Ovary (tissue), 3 donors: Measurements from ENCODE around the gene PSMD2.

Experiments
- POLR2A ChIP-seq: fragments of 450-650 bp; IDR thresholded peaks from one replicate; pipeline ENCODE4 v1.6.1; 2017; ENCODE audit warnings: antibody characterized with exemption, mild to moderate bottlenecking, moderate library complexity
- TF ChIP-seq, protein P1 (sequence below), 3 donors: fragments of 450-650 bp in 2 of 3; fragments of 200-600 bp in 1 of 3; IDR thresholded peaks; one replicate each; pipeline versions ENCODE4 v1.5.1 to v1.8.0; 2016 to 2022; ENCODE audit warnings: antibody characterized with exemption in 3 of 3, mild to moderate bottlenecking in 1 of 3
- donor health status: DM: no; HTN: no; CAD: no.

- TF ChIP-seq, protein P1, sequence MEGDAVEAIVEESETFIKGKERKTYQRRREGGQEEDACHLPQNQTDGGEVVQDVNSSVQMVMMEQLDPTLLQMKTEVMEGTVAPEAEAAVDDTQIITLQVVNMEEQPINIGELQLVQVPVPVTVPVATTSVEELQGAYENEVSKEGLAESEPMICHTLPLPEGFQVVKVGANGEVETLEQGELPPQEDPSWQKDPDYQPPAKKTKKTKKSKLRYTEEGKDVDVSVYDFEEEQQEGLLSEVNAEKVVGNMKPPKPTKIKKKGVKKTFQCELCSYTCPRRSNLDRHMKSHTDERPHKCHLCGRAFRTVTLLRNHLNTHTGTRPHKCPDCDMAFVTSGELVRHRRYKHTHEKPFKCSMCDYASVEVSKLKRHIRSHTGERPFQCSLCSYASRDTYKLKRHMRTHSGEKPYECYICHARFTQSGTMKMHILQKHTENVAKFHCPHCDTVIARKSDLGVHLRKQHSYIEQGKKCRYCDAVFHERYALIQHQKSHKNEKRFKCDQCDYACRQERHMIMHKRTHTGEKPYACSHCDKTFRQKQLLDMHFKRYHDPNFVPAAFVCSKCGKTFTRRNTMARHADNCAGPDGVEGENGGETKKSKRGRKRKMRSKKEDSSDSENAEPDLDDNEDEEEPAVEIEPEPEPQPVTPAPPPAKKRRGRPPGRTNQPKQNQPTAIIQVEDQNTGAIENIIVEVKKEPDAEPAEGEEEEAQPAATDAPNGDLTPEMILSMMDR (IDR thresholded peaks at IDR 0.05) = no peak
- TF ChIP-seq POLR2A = no peak
Observed at GRCh38 chr3:184311633-184312032, 12.6 kb downstream of the PSMD2 start.
